Measurements from ENCODE around the gene LAMTOR3. TPM values are rescaled to one million over a fixed set of nuclear protein-coding genes. Genes with fewer than 3 reads are reported as not detected.

LAMTOR3 gene
- total and polyA plus RNA-seq, 4 donors, result 13.5 to 26.3 (median 19.8) TPM

DNA sequence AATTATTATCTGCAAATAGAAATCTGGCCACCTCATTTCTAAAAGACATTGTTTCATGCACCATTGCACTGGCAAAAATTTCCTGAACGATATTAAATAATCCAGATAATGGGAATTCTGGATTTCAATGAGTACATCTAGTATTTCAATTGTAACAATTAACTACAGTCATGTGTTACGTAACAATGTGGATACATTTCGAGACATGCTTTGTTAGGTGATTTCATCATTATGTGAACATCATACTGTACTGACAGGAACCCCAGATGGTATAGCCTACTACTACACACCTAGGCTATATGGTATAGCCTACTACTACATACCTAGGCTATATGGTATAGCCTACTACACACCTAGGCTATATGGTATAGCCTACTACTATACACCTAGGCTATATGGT is 14.8 kb downstream of the LAMTOR3 start:
- Histone ChIP-seq H3K36me3 (ENCODE audit: control insufficient read depth in 4 of 4, insufficient read depth in 3 of 4, low read depth in 1 of 4, low read length in 3 of 4) (peaks cover 2 to 39% (median 32%) of the 10 kb centered on the region in 4 donors), H3K9ac (ENCODE audit: low read depth in 1 of 2, low read length in 2 of 2) (no peak overlapping the region), H3K9me3 (ENCODE audit: control insufficient read depth in 4 of 4, low read length in 3 of 4) (no peaks in the 10 kb centered on the region), H3K27me3 (ENCODE audit: control insufficient read depth in 4 of 4, insufficient read depth in 4 of 4, low read length in 3 of 4) (no peaks in the 10 kb centered on the region), H3K4me1 (ENCODE audit: control insufficient read depth in 4 of 4, insufficient read depth in 4 of 4, low read length in 3 of 4) (no peaks in the 10 kb centered on the region), H3K27ac (ENCODE audit: low read depth in 1 of 2, low read length in 2 of 2) (no peak overlapping the region), H3K4me3 (ENCODE audit: low read depth in 1 of 3, low read length in 3 of 3) (no peak overlapping the region)
- no peak for DNase-seq (ENCODE audit: low spot score)
- TF ChIP-seq HNF4A (conservative IDR thresholded peaks at IDR 0.05) (no peak), FOXA1 (IDR thresholded peaks at IDR 0.05) (no peak), SP1 (IDR thresholded peaks at IDR 0.05) (no peak), RXRA (IDR thresholded peaks at IDR 0.05) (no peak), YY1 (IDR thresholded peaks at IDR 0.05) (no peak), HNF4G (IDR thresholded peaks at IDR 0.05) (no peak)
- TF ChIP-seq, protein P1, sequence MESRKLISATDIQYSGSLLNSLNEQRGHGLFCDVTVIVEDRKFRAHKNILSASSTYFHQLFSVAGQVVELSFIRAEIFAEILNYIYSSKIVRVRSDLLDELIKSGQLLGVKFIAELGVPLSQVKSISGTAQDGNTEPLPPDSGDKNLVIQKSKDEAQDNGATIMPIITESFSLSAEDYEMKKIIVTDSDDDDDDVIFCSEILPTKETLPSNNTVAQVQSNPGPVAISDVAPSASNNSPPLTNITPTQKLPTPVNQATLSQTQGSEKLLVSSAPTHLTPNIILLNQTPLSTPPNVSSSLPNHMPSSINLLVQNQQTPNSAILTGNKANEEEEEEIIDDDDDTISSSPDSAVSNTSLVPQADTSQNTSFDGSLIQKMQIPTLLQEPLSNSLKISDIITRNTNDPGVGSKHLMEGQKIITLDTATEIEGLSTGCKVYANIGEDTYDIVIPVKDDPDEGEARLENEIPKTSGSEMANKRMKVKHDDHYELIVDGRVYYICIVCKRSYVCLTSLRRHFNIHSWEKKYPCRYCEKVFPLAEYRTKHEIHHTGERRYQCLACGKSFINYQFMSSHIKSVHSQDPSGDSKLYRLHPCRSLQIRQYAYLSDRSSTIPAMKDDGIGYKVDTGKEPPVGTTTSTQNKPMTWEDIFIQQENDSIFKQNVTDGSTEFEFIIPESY (IDR thresholded peaks at IDR 0.05), result no peak
- TF ChIP-seq, protein P2, sequence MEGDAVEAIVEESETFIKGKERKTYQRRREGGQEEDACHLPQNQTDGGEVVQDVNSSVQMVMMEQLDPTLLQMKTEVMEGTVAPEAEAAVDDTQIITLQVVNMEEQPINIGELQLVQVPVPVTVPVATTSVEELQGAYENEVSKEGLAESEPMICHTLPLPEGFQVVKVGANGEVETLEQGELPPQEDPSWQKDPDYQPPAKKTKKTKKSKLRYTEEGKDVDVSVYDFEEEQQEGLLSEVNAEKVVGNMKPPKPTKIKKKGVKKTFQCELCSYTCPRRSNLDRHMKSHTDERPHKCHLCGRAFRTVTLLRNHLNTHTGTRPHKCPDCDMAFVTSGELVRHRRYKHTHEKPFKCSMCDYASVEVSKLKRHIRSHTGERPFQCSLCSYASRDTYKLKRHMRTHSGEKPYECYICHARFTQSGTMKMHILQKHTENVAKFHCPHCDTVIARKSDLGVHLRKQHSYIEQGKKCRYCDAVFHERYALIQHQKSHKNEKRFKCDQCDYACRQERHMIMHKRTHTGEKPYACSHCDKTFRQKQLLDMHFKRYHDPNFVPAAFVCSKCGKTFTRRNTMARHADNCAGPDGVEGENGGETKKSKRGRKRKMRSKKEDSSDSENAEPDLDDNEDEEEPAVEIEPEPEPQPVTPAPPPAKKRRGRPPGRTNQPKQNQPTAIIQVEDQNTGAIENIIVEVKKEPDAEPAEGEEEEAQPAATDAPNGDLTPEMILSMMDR (IDR thresholded peaks at IDR 0.05; ENCODE audit: low read depth, low read length, missing input control), result no peak
- TF ChIP-seq, protein P3, sequence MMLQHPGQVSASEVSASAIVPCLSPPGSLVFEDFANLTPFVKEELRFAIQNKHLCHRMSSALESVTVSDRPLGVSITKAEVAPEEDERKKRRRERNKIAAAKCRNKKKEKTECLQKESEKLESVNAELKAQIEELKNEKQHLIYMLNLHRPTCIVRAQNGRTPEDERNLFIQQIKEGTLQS (IDR thresholded peaks at IDR 0.05), result no peak
- TF ChIP-seq, protein P4, sequence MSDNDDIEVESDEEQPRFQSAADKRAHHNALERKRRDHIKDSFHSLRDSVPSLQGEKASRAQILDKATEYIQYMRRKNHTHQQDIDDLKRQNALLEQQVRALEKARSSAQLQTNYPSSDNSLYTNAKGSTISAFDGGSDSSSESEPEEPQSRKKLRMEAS (IDR thresholded peaks at IDR 0.05), result no peak
- TF ChIP-seq, protein P5, sequence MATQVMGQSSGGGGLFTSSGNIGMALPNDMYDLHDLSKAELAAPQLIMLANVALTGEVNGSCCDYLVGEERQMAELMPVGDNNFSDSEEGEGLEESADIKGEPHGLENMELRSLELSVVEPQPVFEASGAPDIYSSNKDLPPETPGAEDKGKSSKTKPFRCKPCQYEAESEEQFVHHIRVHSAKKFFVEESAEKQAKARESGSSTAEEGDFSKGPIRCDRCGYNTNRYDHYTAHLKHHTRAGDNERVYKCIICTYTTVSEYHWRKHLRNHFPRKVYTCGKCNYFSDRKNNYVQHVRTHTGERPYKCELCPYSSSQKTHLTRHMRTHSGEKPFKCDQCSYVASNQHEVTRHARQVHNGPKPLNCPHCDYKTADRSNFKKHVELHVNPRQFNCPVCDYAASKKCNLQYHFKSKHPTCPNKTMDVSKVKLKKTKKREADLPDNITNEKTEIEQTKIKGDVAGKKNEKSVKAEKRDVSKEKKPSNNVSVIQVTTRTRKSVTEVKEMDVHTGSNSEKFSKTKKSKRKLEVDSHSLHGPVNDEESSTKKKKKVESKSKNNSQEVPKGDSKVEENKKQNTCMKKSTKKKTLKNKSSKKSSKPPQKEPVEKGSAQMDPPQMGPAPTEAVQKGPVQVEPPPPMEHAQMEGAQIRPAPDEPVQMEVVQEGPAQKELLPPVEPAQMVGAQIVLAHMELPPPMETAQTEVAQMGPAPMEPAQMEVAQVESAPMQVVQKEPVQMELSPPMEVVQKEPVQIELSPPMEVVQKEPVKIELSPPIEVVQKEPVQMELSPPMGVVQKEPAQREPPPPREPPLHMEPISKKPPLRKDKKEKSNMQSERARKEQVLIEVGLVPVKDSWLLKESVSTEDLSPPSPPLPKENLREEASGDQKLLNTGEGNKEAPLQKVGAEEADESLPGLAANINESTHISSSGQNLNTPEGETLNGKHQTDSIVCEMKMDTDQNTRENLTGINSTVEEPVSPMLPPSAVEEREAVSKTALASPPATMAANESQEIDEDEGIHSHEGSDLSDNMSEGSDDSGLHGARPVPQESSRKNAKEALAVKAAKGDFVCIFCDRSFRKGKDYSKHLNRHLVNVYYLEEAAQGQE (IDR thresholded peaks at IDR 0.05), result no peak
- 90% methylated on average over 3 of the region's 3 CpGs for WGBS

DNA sequence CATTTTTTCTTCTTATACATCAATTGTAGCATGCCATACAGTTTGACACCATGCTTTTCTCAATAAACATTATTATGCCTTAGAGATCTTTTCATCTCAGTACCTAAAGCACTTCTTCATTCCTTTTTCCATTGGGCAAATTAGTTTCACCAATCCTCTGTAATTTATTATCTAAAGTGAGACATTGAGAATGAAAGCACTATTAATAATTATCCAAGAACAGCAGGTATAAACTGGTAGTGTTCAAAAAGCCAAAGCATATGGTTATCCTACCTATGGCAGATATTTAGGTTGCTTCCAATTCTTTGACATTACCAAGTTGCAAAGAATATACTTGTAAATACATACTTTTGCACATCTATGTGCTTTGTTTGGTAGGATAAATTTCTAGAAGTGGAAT is 15.6 kb downstream of the LAMTOR3 start:
- Histone ChIP-seq H3K9me3 (ENCODE audit: control insufficient read depth in 4 of 4, low read length in 3 of 4) (no peaks in the 10 kb centered on the region), H3K36me3 (ENCODE audit: control insufficient read depth in 4 of 4, insufficient read depth in 3 of 4, low read depth in 1 of 4, low read length in 3 of 4) (peaks cover 2 to 39% (median 28%) of the 10 kb centered on the region in 4 donors), H3K4me1 (ENCODE audit: control insufficient read depth in 4 of 4, insufficient read depth in 4 of 4, low read length in 3 of 4) (no peaks in the 10 kb centered on the region), H3K9ac (ENCODE audit: low read depth in 1 of 2, low read length in 2 of 2) (no peak overlapping the region), H3K27ac (ENCODE audit: low read depth in 1 of 2, low read length in 2 of 2) (no peak overlapping the region), H3K27me3 (ENCODE audit: control insufficient read depth in 4 of 4, insufficient read depth in 4 of 4, low read length in 3 of 4) (no peaks in the 10 kb centered on the region), H3K4me3 (ENCODE audit: low read depth in 1 of 3, low read length in 3 of 3) (no peak overlapping the region)
- DNase-seq (ENCODE audit: low spot score), result no peak
- TF ChIP-seq, protein P5 (IDR thresholded peaks at IDR 0.05), result no peak
- no peak for TF ChIP-seq FOXA2 (IDR thresholded peaks at IDR 0.05)
- TF ChIP-seq NR2F2 (IDR thresholded peaks at IDR 0.05), result no peak
- no peak for TF ChIP-seq JUND (IDR thresholded peaks at IDR 0.05)
- TF ChIP-seq FOXA1 (IDR thresholded peaks at IDR 0.05), result no peak
- TF ChIP-seq EGR1 (IDR thresholded peaks at IDR 0.05; ENCODE audit: low read depth in 2 of 2), result no peak
- TF ChIP-seq, protein P1 (IDR thresholded peaks at IDR 0.05), result no peak
- no peak for TF ChIP-seq YY1 (IDR thresholded peaks at IDR 0.05)
- TF ChIP-seq SP1 (IDR thresholded peaks at IDR 0.05), result no peak

All from liver (tissue), 9 donors.